ENCODE measurements around the gene MYL6B.

DNA sequence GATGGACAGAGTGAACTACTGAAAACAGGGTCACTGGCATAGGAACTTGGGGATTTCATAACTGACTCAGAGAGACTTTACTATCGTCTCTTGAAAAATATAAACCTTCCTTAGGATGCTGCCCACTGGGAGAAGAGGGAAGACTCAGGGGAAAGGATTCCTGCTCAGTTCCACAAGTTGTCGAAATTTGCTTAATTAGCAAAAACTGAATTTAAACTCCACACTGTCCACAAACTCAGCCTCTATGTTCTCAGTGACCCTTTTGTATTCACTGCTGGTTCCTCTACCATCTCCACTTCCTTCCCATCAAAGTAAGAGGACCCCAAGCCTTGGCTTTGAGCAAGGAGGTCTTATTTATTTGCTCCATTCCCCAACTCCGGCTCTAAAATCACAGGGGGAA, 7.2 kb upstream of the MYL6B start:
- TF ChIP-seq, protein P1, sequence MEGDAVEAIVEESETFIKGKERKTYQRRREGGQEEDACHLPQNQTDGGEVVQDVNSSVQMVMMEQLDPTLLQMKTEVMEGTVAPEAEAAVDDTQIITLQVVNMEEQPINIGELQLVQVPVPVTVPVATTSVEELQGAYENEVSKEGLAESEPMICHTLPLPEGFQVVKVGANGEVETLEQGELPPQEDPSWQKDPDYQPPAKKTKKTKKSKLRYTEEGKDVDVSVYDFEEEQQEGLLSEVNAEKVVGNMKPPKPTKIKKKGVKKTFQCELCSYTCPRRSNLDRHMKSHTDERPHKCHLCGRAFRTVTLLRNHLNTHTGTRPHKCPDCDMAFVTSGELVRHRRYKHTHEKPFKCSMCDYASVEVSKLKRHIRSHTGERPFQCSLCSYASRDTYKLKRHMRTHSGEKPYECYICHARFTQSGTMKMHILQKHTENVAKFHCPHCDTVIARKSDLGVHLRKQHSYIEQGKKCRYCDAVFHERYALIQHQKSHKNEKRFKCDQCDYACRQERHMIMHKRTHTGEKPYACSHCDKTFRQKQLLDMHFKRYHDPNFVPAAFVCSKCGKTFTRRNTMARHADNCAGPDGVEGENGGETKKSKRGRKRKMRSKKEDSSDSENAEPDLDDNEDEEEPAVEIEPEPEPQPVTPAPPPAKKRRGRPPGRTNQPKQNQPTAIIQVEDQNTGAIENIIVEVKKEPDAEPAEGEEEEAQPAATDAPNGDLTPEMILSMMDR (IDR thresholded peaks at IDR 0.05; ENCODE audit: poor library complexity), result no peak
- TF ChIP-seq EZH2phosphoT487 (IDR thresholded peaks at IDR 0.05; ENCODE audit: low read depth, severe bottlenecking, unreplicated experiment), result no peak
- TF ChIP-seq EZH2 (IDR thresholded peaks at IDR 0.05; ENCODE audit: borderline replicate concordance), result no peak
